ENCODE measurements around the gene RHOXF1.
"Not testable (repeated sequence)": the region's sequence is repeated elsewhere in the genome, so short reads cannot be mapped to it uniquely, and the experiment has no call there.

The RHOXF1 gene, protein sequence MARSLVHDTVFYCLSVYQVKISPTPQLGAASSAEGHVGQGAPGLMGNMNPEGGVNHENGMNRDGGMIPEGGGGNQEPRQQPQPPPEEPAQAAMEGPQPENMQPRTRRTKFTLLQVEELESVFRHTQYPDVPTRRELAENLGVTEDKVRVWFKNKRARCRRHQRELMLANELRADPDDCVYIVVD

DNA sequence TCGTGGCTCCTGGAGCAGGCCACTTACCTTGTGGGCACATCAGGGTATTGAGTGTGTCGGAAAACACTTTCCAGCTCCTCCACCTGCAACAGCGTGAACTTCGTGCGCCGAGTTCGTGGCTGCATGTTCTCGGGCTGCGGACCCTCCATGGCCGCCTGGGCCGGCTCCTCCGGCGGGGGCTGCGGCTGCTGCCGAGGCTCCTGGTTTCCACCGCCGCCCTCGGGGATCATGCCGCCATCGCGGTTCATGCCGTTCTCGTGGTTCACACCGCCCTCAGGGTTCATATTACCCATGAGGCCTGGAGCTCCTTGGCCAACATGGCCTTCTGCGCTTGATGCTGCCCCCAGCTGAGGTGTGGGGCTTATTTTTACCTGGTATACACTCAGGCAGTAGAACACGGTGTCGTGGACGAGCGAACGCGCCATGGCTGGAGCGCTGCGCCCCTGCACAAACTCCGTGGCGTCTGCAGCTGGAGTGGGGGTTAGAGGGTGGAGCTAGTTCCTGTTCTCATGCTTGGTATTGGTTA is at the start of gene RHOXF1:
TSS of gene RHOXF1 (minus strand) at position 476 of the 526 bp plus-strand sequence. CDS start at position 425, 51 bp downstream.
- no peak for DNase-seq

GRCh38 chrX:120159086-120159485 is 43.4 kb upstream of the RHOXF1 start:
- not testable (repeated sequence) for DNase-seq

GRCh38 chrX:120158313-120158712 is 42.6 kb upstream of the RHOXF1 start, which contains the start of gene RHOXF2:
TSS of gene RHOXF2 (plus strand) at chrX:120158613. CDS start at chrX:120158751, 138 bp downstream.
- not testable (repeated sequence) for DNase-seq

DNA sequence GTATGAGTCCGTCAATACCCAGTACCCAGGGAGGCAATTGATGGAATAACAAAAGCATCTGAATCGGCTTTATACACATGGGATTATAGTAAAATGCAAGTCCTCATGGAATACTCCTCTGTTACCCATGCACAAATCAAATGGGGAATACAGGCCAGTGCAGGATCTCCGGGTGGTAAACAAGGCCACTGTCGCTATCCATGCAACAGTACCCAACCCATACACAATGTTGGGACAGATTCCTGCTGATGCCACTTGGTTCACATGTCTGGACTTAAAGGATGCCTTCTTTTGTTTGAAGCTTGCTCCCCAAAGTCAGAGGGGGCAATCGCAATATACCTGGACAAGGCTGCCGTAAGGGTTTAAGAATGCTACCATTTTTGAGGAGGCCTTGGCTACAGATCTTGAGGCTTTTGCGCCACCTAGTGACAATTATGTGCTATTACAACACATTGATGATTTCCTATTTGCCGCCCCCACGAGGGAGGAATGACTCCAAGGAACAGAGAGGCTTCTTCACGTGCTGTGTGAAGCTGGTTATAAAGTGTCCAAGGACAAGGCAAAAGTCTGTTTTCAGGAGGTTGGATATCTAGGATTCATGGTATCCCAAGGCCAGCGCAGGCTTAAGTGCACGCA is 34.5 kb upstream of the RHOXF1 start:
- DNase-seq = not testable (repeated sequence)

DNA sequence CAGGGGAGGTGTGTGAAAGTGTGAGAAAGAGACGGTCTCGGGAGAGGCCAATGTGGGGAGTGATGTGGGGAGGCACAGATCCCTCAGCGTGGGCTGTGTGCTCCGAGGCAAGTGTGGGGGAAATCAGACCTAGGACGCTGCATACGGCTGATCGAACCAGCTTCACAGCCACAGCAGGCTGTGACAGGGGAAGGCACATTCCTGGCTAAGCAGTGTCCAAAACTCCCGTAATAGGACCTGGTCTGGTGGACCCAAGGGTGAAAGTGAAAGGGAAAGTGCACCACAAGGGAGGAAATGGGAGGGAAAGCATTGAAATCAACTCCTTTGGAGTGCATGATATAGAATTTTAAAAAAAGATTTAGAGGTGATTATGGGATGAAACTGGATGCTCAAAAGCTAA is 31.8 kb upstream of the RHOXF1 start:
- no peak for DNase-seq

DNA sequence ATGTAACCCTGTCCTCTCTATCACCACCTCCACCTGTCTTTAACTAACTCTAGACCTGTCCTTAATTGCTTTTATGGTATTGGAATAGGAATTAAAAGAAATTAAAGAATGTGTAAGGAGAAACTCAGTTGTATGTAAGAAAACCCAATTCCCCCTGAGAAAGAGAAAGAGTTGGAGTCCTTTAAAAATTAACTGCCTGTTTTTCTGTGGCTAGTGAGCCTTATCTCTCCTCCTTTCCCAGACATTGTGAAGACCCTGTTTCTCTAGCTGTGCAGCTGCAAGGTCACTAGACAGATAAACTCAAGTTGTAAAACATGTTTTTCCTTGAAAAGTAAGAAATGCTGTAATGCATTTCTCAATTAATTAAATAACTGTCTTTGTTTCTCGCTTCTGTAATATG is 30.6 kb upstream of the RHOXF1 start:
- DNase-seq = not testable (repeated sequence)

- DNase-seq = peak in 1 of 2 donors; percentile 1
Observed at GRCh38 chrX:120145295-120145925, 29.7 kb upstream of the RHOXF1 start.

DNA sequence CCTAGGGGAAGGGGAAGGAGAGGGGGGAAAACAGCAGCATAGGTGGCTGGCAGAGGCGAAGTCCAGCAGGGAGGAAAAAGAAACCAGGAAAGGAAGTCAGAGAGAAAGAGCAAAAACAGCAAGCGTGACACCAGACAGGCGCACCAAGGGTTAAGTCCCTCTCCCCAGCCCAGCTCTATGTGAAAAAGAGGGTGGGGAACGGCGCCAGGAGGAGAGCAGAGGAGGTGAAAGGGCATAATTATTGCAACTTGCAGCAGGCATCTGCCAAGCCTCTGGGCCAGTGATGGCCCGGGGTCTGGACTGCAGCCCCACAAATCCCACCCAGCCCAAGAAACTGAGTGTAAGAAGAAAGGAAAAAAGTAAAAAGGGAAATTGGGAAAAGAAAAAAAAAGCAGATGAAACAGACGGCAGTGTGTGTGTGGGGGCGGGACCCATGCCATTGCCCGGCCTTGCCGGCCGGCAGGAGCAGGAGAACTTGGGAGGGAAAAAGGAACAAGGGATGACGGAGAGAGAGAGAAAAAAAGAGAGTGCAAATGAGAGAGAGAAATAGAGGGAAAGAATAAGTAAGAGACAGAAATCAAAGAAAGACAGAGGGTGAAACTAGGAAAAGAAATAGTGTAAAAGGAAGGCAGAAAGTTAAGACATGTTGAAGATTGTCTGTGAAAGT is 28.6 kb upstream of the RHOXF1 start:
- DNase-seq = no peak

GRCh38 chrX:120140293-120140981 is 24.7 kb upstream of the RHOXF1 start:
- DNase-seq = no peak

DNA sequence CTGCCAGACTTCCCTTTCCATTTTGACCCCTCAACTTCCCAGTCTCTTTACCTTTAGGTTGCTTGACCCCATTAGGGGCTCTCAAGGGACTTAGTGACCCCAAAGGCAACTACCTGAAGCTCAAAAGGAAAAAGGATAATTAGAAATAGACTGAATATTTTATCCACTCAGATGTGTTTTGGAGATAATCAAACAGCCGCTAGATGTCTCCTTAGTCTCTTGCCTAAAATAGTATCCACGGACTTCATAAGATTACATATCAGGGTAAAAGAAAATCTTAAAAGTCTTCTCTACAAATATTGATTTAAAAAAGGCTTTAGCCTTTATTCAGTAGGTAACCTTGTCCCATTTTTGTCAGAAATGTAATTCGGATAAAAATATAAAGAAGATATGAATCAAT is 21.7 kb upstream of the RHOXF1 start:
- DNase-seq = no peak

- no peak for DNase-seq
Observed at GRCh38 chrX:120136840-120137239, 21.1 kb upstream of the RHOXF1 start.

- DNase-seq = no peak
Observed at GRCh38 chrX:120136128-120136527, 20.4 kb upstream of the RHOXF1 start.

DNA sequence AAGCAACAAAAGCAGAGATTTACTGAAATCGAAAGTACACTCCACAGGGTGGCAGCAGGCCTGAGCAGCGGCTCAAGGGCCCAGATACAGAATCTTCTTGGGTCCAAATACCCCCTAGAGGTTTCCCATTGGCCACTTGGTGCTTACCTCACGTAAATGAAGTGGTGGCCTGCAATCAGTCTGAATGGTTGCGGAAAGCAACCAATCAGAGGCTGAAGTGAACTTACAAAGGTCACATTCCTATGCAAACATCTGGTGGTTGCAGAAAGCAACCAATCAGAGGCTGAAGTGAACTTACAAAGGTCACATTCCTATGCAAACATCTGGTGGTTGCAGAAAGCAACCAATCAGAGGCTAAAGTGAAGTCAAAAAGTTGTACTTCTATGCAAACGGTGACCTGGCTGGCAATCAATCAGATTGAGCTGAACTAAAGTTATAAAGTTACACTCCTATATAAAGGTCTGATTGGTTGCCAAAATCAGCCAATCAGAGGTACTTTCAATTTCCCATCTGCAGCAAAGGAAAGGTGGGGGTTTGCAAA is 12.7 kb upstream of the RHOXF1 start:
- DNase-seq = not testable (repeated sequence)

DNA sequence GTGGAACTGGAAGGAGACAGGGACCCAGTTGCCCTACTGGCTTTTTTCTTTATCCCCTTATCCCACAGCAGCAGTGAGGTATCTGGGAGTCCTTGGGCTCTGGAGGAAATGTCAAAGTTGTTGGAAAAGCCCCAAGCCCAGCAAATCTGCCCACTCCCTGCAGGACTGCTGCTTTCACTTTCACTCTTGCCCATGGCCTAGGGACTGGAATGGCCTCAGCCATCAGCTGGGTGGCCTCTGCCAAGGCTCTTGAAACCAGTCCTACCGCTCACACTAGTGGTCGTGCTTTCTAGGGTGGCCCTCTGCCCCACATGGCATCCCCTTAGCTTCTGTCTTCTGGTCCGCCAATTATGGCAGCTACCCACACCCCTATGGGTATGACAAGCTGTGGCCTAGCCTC is 9.7 kb upstream of the RHOXF1 start:
- DNase-seq = no peak

DNA sequence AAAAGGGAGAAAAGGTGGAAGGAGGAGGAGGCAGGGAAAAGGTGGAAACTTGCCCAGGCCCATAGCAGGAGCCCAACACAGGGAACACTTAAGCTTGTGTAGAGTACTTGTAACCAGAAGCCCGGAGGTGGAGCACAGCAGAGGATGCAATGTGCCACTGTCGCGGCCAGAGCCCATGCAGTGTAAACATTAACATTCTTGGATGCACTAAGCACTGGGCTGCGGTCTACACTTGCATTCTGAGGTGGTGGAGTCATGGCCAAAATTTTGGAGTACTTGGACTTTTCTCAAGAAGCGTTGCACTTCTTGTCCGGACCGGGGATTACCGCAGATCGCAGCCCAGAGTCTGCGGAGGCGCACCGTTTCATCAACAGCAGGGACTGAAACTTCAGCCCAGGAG is 4.5 kb upstream of the RHOXF1 start:
- no peak for DNase-seq

GRCh38 chrX:120111611-120112010 is 4.1 kb downstream of the RHOXF1 start:
- DNase-seq = no peak

DNA sequence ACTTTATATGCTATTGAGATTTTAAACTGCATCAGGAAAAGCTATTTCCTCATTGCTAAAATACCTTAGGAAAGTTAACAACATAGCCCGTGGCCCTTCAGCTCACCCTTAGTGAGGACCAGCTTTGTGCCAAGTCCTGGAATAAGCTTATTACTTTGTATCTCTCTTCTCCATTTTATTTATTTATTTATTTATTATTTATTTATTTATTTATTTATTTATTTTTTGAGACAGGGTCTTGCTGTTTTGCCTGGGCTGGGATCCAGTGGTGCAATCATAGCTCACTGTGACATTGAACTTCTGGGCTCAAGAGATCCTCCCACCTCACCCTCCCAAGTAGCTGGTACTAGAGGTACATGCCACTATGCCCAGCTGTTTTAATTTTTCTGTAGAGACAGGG is 6.3 kb downstream of the RHOXF1 start:
- no peak for DNase-seq

DNA sequence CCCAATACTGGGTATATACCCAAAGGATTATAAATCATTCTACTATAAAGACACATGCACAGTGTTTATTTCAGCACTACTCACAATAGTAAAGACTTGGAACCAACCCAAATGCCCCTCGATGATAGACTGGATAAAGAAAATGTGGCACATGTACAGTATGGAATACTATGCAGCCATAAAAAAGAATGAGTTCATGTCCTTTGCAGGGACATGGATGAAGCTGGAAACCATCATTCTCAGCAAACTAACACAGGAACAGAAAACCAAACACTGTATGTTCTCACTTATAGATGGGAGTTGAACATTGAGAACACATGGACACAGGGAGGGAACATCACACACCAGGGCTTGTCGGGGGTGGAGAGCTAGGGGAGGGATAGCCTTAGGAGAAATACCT is 11.0 kb downstream of the RHOXF1 start:
- not testable (repeated sequence) for DNase-seq

GRCh38 chrX:120101057-120101456 is 14.7 kb downstream of the RHOXF1 start:
- not testable (repeated sequence) for DNase-seq

GRCh38 chrX:120090208-120090607 is 25.5 kb downstream of the RHOXF1 start:
- no peak for DNase-seq

DNA sequence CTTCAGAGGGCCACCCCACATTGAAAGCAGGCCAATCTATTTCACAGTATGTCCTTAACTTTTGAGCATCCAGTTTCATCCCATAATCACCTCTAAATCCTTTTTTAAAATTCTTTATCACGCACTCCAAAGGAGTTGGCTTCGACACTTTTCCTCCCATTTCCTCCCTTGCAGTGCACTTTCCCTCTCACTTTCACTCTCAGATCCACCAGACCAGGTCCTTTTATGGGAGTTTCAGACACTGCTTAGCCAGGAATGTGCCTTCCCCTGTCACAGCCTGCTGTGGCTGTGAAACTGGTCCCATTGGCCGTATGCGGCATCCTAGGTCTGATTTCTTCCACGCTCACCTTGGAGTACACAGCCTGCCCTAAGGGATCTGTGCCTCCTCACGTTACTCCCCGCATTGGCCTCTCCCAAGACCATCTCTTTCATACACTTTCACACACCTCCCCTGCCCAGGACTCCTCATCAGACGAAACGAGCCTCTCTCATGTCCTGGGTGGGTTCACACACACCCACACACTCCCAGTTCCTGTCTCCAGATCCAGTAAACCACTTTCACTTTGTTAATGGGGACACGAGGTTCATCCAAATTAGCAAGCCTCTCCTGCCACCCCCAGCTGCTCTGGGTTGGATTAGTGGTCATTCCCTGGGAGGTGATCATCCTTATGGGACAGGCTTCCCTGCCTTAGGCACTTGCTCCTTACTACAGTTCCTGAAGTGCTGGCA is 28.3 kb downstream of the RHOXF1 start:
- DNase-seq = no peak

All from CD4-positive, alpha-beta T cell treated with Interleukin-4 for 1 hour (primary cell).